GM18505 (cell line): Measurements from ENCODE around the gene GPANK1.

Experiments used
- ATAC-seq: cut with Tn5 transposase; IDR thresholded peaks from one replicate; pipeline ENCODE4 v1.9.1; 2021; ENCODE audit not compliant: unreplicated experiment
- POLR2A ChIP-seq: IDR thresholded peaks from 4 replicates; pipeline ENCODE4 v1.6.1; 2011; ENCODE audit warnings: borderline replicate concordance; ENCODE audit not compliant: insufficient read depth, insufficient read length; ENCODE audit errors: extremely low read depth

The GPANK1 gene

GRCh38 chr6:31686483-31686882 is 21.7 kb upstream of the GPANK1 start:
- no peak for ATAC-seq
- TF ChIP-seq POLR2A = no peak

GRCh38 chr6:31683591-31683990 is 18.8 kb upstream of the GPANK1 start:
- no peak for TF ChIP-seq POLR2A
- ATAC-seq = no peak

- ATAC-seq = no peak
- peak; percentile 36 for TF ChIP-seq POLR2A
These were observed 16.4 kb upstream of the GPANK1 start for GRCh38 chr6:31681135-31681671.

GRCh38 chr6:31680226-31681134 is 15.7 kb upstream of the GPANK1 start, which contains the start of gene LY6G5C:
LY6G5C (minus strand) TSS chr6:31681067; CDS start chr6:31680373, 694 bp downstream.
- ATAC-seq = no peak
- TF ChIP-seq POLR2A = no peak

- no peak for TF ChIP-seq POLR2A
- no peak for ATAC-seq
These were observed 13.2 kb upstream of the GPANK1 start for GRCh38 chr6:31677955-31678354.

- ATAC-seq = no peak
- TF ChIP-seq POLR2A = no peak
These were observed 12.1 kb upstream of the GPANK1 start for GRCh38 chr6:31676904-31677303.

- ATAC-seq = no peak
These were observed 11.6 kb upstream of the GPANK1 start for GRCh38 chr6:31676322-31676903.

GRCh38 chr6:31669676-31670075 is 4.9 kb upstream of the GPANK1 start, which contains the start of gene LY6G5B:
LY6G5B (plus strand) TSS chr6:31669976; CDS start chr6:31670951, 975 bp downstream.
- ATAC-seq = no peak
- no peak for TF ChIP-seq POLR2A

More at GRCh38 chr6:31676322-31676903, 11.6 kb upstream of the GPANK1 start:
- TF ChIP-seq POLR2A = no peak

GRCh38 chr6:31666337-31666965 is 1.7 kb upstream of the GPANK1 start:
- ATAC-seq = no peak
- TF ChIP-seq POLR2A = no peak

GRCh38 chr6:31665501-31666336 is 922 bp upstream of the GPANK1 start, which contains the start of gene CSNK2B:
CSNK2B (plus strand) TSS chr6:31666080; CDS start chr6:31666832, 752 bp downstream.
- TF ChIP-seq POLR2A = peak; percentile 90
- peak; percentile 70 for ATAC-seq

GRCh38 chr6:31663961-31664789 is 622 bp downstream of the GPANK1 start:
- no peak for TF ChIP-seq POLR2A
- no peak for ATAC-seq

- ATAC-seq = no peak
- TF ChIP-seq POLR2A = no peak
These were observed 1.5 kb downstream of the GPANK1 start for GRCh38 chr6:31663126-31663960.
